Activated T-cell treated with anti-CD3 and anti-CD28 coated beads for 48 hours (primary cell): Measurements from ENCODE around the gene DHRS2.
"Not testable (repeated sequence)": the region's sequence is repeated elsewhere in the genome, so short reads cannot be mapped to it uniquely, and the experiment has no call there.

Experiments used
- DNase-seq: peaks from one replicate; pipeline ENCODE4 v3.0.0-alpha.2; 2020; ENCODE audit warnings: low read depth

The DHRS2 gene

DNA sequence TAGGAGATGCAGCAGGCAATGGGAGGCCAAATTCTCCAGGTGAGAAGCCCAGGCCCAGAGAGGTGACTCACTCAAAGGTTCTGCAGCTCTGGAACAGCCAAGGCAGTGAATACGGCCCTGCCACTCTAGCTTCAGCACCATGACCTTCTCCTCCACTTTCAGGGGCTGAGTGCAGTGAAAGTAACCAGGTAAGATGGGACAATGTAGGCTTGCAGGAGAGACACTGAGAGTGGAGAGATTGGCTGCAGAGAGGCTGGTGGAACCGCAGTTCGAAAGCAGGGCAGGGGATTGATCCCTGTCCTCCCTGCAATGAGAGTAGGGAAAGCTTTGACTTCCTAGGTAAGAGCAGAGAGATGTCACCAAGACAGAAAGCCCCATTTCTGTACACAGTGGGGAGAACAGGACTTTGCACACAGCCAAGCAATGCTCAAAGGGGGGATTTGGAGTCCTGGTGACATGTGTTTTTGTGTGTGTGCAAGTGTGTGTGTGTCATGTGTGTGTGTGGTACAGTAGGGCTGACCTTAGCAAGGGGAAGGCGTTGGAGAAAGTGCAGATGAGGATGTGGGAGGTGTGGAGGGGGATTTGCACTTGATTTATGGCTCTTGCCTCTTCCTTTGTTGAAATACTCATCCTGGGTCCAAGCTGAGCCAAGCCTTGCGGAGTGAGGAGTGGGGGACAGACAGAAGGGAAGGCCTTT, 12.7 kb downstream of the DHRS2 start:
- no peak for DNase-seq

DNA sequence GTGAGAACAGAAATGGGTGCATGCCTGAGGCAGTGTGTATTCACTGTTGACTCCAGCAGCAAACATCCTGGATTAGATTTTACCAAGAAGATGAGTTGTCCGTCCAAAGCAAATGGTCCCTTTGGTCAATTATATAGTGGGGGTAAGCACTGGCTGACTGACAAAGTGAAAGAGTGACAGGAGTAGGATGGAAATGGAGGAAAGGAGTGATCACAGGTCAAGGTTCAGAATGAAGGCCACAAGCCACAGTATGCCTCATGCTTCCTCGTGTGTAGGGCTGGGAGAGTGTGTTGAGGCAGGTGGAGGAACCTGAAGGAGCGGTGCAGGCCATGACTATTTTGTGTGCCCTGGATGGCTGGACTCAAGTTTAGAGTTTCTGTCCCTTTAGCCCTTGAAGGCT, 14.3 kb downstream of the DHRS2 start:
- DNase-seq: no peak

DNA sequence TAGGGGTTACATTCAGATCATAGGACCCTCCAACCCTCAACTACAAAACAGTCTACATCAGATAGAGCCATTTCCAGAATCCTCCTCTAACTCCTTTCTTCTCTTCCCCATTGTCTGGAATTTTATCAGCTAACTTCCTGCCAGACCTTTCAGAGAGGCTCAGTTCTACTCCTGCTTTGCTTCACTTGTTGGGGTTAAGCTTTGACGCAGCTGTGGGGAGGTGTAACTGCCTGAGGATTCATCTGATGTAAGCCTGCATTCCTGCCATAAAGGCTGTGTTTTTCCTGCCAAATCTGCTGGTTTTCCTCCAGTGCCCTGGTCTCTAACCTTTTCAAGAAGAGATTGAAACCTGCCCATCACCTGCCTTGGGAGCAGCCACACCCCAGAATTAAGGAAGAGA, 16.9 kb downstream of the DHRS2 start:
- DNase-seq: no peak

- DNase-seq: no peak
Observed at GRCh38 chr14:23654231-23654630, 18.1 kb downstream of the DHRS2 start.

DNA sequence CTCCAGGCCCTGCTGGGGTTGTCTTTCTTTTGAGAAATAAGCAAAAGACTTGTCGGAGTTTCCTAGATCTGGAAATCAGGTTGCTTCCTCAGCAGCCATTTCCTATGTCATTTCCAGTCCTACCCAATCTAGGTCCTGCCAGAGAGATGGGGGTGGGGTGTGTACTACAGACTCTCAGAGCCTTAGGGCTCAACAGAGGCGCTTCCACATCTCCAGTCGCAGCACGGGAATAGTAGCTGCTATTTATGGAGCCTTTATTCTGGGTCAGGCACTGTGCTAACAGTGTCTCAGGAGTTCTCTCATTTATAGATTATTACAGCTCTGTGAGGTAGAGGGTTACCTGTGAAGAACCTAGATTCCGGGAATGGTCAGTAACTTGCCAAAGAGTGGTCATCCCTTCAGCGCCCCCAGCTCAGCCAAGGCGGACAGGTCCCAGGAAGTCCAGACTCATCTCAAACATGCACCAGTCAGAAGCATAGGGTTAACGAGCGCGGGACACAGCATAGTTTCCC, 21.9 kb downstream of the DHRS2 start:
- no peak for DNase-seq

GRCh38 chr14:23660290-23661226, 24.4 kb downstream of the DHRS2 start:
- no peak for DNase-seq

- DNase-seq: no peak
Observed at GRCh38 chr14:23661542-23661941, 25.4 kb downstream of the DHRS2 start.

GRCh38 chr14:23663127-23663526, 27.0 kb downstream of the DHRS2 start:
- no peak for DNase-seq

- no peak for DNase-seq
Observed at GRCh38 chr14:23663711-23664110, 27.5 kb downstream of the DHRS2 start.

GRCh38 chr14:23664207-23664885, 28.2 kb downstream of the DHRS2 start:
- no peak for DNase-seq

DNA sequence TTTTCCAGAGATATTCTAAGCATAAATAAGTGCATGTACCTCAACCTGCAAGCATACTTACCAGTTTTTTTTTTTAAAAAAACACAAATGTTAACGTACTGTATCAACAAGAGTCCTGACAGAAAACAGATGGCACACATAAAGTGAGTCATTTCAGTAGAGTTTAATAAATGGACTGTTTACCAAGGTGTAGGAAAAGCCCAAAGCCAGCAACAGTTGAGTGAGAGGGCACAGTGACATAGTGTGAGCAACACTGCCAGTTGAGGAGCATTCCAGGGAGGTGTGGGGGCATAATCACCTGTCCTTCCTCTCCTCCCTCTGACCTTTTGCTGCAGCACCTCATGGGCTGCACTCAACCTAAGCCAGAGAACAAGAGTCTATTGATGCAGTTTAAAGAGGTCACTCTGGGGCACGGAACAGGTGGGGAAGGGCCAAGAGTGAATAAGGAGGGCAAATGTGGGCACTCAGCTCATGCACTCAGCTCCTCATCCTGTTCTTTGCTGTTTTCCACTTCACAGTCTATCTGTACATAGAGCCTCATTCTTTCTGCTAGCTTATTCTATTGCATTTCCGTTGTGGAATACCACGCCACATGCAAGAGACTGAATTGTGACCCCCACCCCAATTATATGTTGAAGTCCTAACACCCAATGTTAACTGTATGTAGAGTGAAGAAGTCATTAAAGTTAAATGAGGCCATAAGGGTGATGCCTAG, 29.3 kb downstream of the DHRS2 start:
- DNase-seq: no peak

GRCh38 chr14:23667134-23667533, 31.0 kb downstream of the DHRS2 start:
- DNase-seq: no peak

- no peak for DNase-seq
Observed at GRCh38 chr14:23669441-23669840, 33.3 kb downstream of the DHRS2 start.

- no peak for DNase-seq
Observed at GRCh38 chr14:23670481-23670880, 34.3 kb downstream of the DHRS2 start.

DNA sequence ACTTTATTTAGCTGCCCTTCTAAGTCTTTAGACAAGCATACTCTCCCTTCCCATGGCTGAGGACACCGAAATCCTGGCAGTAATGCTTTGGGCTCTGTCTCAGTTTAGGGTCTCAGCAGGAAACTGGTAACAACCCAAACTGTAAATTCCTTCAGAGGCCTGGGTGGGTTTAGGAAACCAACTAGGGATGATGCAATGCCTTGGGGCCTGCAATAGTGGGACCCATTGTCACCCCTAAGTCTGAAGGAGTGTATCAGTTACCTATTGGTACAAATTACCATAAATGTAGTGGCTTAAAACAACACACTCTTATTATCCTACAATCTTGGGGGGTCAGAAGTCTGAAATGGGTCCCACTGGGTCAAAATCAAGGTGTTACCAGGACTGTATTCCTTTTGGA, 36.0 kb downstream of the DHRS2 start:
- DNase-seq: no peak

- DNase-seq: no peak
Observed at GRCh38 chr14:23675337-23675736, 39.2 kb downstream of the DHRS2 start.

DNA sequence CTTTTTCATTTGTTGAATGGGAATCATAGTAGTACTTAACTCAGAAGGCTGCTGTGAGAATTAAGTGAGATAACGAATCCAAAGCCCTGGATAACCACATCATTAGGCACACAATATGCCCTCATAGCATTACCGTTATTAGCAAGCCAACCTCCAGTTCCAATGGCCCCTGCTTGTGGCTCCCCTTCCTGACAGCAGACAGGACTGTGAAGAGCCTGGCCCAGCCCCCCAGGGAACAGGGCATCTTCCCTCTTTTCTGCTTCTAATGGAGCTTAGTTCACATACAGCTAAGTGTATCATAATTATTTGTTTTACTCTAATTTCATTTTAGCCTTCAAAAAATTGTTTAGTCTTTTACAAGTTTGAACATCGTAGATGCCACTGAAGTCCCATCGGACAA, 39.7 kb downstream of the DHRS2 start:
- DNase-seq: no peak

DNA sequence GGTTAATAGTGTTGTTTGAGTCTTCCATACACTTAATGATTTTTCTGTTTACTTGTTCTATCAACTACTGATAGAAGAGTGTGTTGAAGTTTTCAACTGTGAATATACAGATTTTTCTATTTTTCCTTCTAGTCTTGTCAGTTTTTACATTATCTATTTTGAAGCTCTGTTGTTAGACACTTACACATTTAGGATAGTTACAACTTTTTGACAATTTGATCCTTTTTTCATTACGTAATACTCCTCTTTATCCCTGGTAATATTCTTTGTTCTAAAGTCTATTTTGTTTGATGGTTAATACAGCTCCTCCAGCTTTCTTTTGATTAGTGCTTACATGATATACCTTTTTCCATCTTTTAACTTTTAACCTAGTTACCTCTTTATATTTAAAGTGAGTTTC, 45.2 kb downstream of the DHRS2 start:
- DNase-seq: no peak

- DNase-seq: not testable (repeated sequence)
Observed at GRCh38 chr14:23689709-23690514, 53.7 kb downstream of the DHRS2 start.

GRCh38 chr14:23692416-23692815, 56.3 kb downstream of the DHRS2 start:
- no peak for DNase-seq

DNA sequence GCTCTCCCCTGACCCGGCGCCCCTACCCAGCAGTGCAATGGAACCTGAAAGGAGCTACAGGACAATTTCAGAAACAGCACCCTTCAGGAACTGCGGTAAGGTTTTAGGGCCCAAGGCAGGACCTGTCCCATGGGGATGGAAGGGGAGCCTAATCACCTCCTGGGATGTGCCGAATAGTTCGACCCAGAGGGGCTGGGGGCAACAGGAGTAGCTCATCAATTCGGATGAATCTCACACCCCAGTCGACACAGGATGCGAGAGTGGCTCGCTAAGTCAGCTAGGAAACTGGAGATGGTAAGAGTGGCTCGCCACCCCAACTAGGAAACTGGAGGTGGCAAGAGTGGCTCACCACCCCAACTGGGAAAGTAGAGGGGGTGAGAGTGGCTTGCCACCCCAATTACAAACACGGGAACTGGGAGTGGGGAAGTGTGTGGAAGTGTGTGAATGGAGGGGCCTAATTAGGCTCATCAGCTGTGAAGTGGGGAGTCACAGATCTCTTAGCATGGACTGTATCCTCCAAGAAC, 57.1 kb downstream of the DHRS2 start:
- DNase-seq: no peak
